Activated effector memory CD4-positive, alpha-beta T cell treated with Interleukin-2 at 50 U/mL for 16 hours (primary cell): ENCODE measurements around the gene MIGA2.

Source experiments
- DNase-seq: peaks from one replicate; pipeline ENCODE4 v3.0.0-alpha.2; 2020

Gene MIGA2

GRCh38 chr9:129038109-129038852, 1.9 kb downstream of the MIGA2 start:
- DNase-seq, result no peak

DNA sequence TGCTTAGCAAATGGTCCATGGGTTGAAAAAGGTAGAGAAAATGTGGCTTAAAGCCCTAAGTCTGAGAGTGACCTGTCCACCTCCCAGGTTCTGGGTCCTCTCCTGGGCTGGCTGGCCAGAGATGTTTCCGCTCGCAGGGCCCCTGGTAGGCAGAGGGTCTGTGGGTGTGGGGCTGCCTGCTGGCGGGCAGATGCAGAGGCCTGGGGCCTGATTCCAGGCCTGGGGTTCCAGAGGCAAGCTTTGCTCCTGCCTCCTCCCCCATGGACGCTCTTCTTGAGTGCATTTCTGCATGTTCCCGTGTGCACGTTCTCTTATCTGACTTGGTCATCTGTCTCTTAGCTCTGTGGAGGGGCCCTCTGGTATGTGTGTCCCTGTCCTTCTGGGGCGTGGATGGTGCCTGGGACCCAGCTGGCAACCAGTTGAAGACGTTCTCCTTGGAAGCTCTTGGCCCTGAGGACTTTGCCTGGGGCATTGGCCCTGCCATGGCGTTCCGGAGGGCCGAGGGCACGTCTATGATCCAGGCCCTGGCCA, 3.8 kb downstream of the MIGA2 start:
- no peak for DNase-seq

DNA sequence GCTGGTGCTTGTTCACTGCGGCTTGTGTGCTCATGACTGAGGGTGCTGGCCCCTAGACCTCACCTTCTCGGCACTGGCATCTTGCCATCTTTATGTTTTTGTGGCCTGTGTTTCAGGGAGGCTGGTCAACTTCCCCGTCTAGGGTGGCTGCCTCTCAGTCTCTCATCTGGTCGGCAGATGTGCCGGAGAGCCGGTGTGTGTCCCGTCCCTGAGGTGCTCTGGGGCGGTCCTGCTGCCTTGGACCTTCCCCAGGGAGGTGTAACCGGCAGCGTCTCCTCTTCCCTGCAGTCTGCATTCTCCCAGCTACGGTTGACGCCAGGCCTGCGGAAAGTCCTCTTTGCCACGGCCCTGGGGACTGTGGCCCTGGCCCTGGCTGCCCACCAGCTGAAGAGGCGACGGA, 5.6 kb downstream of the MIGA2 start:
- no peak for DNase-seq

GRCh38 chr9:129052592-129052991, 16.2 kb downstream of the MIGA2 start:
- no peak for DNase-seq

DNA sequence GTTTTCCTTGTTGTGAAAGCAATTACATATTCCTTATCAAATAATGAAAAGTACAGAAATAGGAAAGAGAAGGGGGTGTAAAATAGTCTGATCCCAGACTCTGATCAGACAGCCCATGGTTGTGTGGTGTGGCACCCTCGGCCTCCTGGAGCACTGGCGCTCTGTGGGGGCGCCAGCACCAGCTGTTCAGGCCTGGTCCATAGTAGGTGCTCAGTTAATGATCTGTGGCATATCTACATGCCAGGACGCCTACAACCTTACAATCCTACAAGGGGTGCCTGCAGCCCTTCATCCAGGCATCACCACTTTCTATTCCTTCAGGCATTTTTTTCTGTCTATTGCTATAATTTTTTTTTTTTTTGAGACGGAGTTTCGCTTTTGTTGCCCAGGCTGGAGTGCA, 16.6 kb downstream of the MIGA2 start:
- DNase-seq, result no peak

GRCh38 chr9:129054163-129054851, 17.9 kb downstream of the MIGA2 start:
- DNase-seq, result no peak

DNA sequence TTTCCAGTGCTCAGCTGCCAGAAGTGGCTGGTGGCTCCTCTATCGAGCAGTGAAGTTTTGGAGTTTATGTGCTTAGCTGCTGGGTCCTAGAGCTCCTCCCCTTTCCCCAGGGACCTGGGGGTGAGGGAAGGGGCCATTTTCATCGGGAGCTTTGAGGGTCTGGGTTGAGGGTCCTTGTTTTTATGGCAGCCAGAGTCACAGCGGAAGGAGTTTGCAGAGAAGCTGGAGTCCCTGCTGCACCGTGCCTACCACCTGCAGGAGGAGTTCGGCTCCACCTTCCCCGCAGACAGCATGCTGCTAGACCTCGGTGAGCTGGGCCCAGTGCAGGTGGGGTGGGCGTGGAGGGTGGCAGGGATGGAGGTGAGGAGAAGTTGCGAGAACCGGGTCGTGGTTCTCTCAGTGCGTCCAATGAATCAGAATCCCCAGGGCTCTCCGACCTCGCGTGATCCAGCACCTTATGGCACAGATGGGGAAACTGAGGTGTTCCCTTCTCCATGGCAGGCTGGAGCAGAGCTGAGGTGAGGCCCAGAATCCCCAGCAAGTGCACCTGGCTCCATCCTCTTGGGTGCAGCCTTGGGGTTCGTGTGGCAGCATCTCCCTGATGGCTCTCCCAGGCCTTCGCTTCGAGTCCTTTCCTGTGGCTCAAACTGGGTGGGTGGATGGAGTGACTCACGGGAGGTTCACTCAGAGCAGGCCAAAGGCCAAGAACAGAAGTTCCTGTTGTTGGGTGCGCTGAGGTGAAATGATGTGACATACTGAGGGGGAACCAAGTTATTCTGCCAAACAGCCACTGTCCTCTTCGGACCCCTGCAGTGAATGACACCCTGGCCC, 22.8 kb downstream of the MIGA2 start:
- DNase-seq, result no peak

GRCh38 chr9:129059796-129060785, 23.7 kb downstream of the MIGA2 start:
- DNase-seq, result no peak

DNA sequence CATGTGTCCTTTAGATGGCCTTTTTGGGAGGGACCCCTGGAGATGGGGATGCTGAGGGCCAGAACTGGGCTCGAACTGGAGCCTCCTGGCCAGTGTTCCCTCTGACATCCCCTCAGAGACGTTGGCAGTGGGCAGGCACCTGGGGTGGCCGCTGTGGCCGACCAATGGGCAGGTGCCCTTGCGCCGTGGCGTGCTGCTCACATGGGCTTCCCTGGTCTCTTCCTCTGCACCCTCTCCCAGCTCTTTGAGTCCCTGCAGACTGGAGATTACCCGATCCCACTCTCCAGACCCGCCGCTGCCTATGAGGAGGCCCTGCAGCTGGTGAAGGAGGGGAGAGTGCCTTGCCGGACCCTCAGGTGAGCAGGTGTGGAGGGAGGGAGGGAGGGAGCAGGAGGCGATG, 24.6 kb downstream of the MIGA2 start:
- no peak for DNase-seq

- DNase-seq, result no peak
Measured at GRCh38 chr9:129063061-129063460, 26.6 kb downstream of the MIGA2 start.

GRCh38 chr9:129064499-129064908, 28.1 kb downstream of the MIGA2 start:
- DNase-seq, result no peak

DNA sequence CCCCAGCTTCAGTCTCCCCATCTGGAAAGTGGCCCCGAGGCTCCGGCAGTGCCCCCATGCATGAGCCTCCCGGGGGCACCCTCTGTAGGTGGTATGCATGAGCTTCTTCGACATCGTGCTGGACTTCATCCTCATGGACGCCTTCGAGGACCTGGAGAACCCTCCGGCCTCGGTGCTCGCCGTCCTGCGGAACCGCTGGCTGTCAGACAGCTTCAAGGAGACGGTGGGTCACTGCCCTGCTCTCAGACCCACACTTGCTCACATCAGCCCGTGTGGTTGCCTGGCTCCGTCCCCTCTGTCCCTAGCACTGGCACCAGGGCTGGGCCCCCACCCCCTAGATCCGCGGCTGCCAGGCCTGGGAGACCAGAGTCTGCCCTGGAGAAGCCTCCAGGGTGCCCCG, 31.7 kb downstream of the MIGA2 start:
- DNase-seq, result no peak

GRCh38 chr9:129068990-129069861, 32.8 kb downstream of the MIGA2 start:
- peak; percentile 52 for DNase-seq

DNA sequence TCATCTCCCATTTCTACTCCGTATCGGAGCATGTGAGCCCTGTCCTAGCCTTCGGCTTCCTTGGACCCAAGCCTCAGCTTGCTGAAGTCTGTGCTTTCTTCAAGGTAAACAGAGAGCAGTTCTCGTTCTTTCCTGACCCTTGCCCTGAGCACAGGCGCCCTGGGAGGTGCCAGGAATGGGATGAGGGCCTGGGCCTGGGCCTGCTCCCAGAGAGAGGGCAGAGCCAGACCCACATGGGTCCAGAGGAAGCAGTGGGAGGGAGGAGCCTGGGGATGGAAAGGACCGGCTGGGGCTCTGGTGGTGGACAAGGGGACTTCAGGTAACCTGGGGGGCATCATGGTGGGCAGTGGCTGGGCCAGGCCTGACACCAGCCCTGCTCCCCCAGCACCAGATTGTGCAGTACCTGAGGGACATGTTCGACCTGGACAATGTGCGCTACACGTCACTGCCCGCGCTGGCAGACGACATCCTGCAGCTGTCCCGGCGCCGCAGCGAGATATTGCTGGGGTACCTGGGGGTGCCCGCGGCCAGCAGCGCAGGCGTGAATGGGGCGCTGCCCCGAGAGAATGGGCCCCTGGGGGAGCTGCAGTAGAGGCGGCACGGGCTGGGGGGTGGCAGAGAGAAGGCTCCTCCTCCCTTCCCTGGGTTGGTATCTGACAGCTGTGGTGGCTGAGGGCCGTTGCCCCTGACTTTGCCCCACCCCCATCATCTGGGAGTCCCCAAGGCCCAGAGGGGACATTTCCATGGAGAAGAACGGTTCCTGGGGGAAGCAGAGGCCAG, 33.6 kb downstream of the MIGA2 start:
- DNase-seq, result no peak

DNA sequence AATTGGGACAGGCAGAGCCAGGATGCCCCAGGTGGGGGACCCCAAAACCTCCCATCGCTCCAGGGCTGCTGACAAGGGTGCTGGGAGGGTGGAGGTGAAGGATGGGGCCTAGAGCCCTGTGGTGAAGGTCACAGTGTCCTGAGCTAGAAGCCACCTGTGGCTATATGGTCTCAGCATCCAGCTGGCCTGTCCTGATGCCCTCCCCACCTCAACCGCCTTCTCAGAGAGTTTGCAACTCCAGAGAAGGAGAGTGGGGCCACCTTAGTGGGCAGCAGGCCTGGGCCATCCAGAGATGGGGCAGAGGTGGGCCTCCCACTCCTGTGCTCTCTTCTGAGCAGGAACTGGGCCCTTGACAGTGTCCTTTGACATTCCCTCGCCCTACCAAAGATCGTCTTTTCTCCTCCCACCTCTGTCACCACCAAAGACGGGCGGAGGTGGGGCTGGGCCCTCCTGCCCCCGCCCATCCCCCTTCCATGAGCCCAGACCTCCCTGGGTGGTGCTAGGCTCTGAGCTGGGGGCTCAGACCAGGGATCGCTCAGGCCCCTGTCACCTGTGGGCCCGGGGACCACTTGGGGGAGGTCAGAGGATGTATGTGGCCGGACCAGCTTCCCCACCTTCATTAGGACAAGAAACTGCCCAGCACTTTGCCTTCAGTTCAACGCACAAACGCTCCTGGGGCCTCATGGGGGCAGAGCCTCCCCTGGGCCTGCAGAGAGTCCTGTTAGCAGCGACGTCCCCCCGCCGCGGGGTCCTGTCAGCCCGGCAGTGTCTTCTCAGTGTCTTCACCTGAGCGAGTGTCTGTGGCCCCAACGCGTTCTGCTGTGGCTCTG, 34.5 kb downstream of the MIGA2 start:
- DNase-seq, result no peak

DNA sequence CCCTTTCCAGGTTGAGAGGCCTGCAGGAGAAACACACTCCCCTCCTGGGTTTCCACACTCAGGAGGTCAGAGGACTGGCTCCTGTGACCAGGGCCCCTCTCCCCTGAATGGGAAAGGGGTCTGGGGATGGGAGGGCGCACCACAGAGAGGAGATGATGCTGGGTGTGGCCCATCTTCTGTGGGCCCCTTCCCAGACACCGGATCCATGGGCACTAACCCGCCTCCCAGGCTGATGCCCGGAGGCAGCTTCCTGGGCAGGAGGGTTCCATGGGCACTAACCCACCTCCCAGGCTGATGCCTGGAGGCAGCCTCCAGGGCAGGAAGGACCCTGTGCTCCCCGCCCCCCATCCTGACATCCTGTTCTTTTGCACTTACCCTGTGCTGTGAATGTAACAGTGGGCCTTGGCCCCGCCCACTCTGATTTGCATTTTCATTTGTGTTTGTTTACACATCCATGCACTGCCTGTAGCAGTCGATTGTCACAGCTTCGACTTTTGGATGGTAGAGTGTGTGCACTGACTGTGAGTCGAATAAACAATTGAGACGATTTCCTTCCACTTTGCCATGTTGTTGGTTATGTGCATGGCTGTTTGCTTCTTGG, 35.2 kb downstream of the MIGA2 start:
- DNase-seq, result peak; percentile 19

DNA sequence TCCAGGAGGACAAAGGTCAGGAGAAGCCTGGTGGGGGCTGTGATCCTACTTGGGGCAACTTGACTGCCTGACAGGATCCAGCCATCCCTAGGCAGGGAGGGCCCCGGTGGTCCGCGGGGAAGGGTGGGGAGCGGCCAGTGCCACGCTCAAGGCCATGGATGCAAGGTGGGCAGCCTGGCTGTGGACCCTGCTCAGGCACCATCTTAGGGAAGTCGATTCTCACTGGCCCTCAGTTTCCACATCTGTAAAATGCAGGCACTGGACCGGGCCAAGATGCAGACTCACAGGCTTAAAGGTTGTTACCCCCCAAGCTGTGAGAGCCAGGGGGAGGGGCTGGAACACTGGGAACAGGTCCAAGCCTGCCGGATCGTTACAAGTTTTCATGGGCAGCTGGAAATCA, 35.7 kb downstream of the MIGA2 start:
- DNase-seq, result no peak

GRCh38 chr9:129073404-129073803, 37.0 kb downstream of the MIGA2 start:
- DNase-seq, result no peak

DNA sequence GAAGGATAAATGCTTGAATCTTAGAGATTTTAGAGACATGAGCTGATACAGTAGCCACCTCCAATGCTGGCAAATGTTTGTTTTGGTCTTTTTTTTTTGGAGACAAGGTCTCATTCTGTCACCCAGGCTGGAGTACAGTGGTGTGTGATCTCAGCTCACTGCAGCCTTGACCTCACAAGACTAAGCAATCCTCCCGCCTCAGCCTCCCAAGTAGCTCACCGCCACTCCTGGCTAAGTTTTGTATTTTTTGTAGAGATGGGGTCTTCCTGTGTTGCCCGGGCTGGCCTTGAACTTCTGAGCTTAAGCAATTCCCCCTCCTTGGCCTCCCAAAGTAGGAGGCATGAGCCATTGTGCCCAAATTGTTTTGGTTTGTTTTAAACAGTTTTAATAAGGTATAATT, 37.7 kb downstream of the MIGA2 start:
- DNase-seq, result no peak
